Kidney (tissue), 14 donors: Measurements from ENCODE around the gene FAM171A1. TPM values are rescaled to one million over a fixed set of nuclear protein-coding genes. Genes with fewer than 3 reads are reported as not detected.

Experiments
- DNase-seq, 5 donors: peaks; one replicate each; pipeline ENCODE4 v3.0.0-alpha.2; 2013 to 2020
- FAIRE-seq: peaks from 2 replicates; lab custom pipeline; 2012; peaks lifted over from hg19 to GRCh38; lab: Jason Lieb, UNC
- H3K27ac ChIP-seq, 2 donors: one replicate each; pipeline ENCODE4 v1.7.0; 2013; ENCODE audit warnings: low read depth in 2 of 2, low read length in 2 of 2, inconsistent platforms in 1 of 2
- H3K27me3 ChIP-seq: one replicate; pipeline ENCODE4 v1.7.1; 2013; ENCODE audit warnings: low read length, inconsistent platforms; ENCODE audit not compliant: control insufficient read depth, insufficient read depth
- H3K36me3 ChIP-seq, 3 donors: one replicate each; pipeline versions ENCODE4 v1.7.0 to v1.7.1; 2013; ENCODE audit warnings: low read length in 3 of 3, control low read depth in 1 of 3, inconsistent platforms in 1 of 3; ENCODE audit not compliant: insufficient read depth in 3 of 3, control insufficient read depth in 2 of 3
- H3K4me1 ChIP-seq, 3 donors: one replicate each; pipeline versions ENCODE4 v1.7.0 to v1.7.1; 2013; ENCODE audit warnings: low read length in 3 of 3, inconsistent platforms in 1 of 3, low read depth in 1 of 3; ENCODE audit not compliant: control insufficient read depth in 2 of 3, insufficient read depth in 2 of 3
- H3K4me3 ChIP-seq, 3 donors: one replicate each; pipeline versions ENCODE4 v1.7.0 to v1.8.1; 2013; ENCODE audit warnings: low read length in 3 of 3, control low read depth in 1 of 3, inconsistent platforms in 1 of 3
- H3K9ac ChIP-seq, 3 donors: one replicate each; pipeline versions ENCODE4 v1.7.0 to v1.7.1; 2013; ENCODE audit warnings: low read length in 3 of 3, control low read depth in 1 of 3, inconsistent platforms in 1 of 3
- H3K9me3 ChIP-seq, 3 donors: one replicate each; pipeline versions ENCODE4 v1.7.0 to v1.7.1; 2013; ENCODE audit warnings: low read length in 3 of 3, control low read depth in 1 of 3, inconsistent platforms in 1 of 3; ENCODE audit not compliant: control insufficient read depth in 2 of 3, insufficient read depth in 1 of 3
- intact Hi-C: fragments of 100-400 bp; cut with DNase I; formaldehyde crosslinking; loops from one replicate; pipeline ENCODE4 v1.11.1; 2022
- polyA plus RNA-seq: library from polyadenylated mRNA; stranded (reverse); fragments of 350-450 nt; fragmentation: Illumina TruSeq; extraction: RNeasy Lipid Tissue Mini Kit (QIAGEN cat#74804); gene quantifications from one replicate; pipeline ENCODE4 v1.2.3, GENCODE V29; 2014; ENCODE audit warnings: low read depth, low replicate concordance; ENCODE audit not compliant: insufficient read depth
- total RNA-seq: library from RNA; stranded (reverse); fragmentation: NEBNext Ultra II Directional; extraction: Animal tissue kit (Norgen Biotek cat#: 25700); gene quantifications from one replicate; pipeline ENCODE4 v1.2.1, GENCODE V29; 2021
- TF ChIP-seq, protein P1 (sequence below): IDR thresholded peaks from 3 replicates; pipeline ENCODE4 v1.5.1; 2012; ENCODE audit warnings: mild to moderate bottlenecking, moderate library complexity, borderline replicate concordance; ENCODE audit not compliant: insufficient read depth; ENCODE audit errors: extremely low read depth
- donor health status: control.
- donor health status: control.
- donor health status: control.
- donor health status: control.
- donor health status: control.
- donor health status: DM: yes; HTN: yes; CAD: no.
- donor health status: Normal renal cell carcinoma (clear cell type).

FAM171A1 gene
- total and polyA plus RNA-seq, 2 donors from 2014 or later: 30.4 to 53.0 TPM

DNA sequence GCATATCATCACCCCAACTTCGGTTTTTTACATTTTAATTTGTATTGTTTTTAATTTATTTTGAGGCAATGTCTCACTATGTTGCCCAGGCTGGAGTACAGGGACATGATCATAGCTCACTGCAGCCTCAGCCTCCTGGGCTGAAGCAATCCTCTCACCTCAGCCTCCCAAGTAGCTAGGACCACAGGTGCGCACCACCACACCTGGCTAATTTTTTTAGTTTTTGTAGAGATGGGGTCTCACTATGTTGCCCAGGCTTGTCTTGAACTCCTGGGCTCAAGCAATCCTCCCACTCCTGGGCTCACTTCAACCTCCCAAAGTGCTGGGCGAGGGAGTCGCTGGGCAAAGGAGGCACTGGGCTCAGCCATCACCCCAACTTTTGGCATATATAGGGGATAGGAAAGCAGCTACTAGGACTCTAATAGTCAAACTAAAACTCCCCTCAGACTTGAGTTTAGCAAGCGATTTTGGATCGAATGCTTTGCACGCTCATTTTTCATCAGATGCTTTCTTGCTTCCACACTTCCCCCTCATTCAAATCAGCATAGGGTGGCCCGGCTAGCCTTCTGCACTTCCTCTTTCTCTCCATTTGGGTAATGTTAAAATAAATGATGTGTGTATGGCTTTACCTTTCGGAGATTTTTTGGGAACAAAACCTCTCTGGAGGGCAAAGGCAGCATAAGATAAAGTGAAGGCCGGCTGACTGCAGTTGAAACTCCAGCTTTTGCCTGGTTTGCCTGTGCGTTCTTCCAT lies 181.8 kb downstream of the FAM171A1 start:
- Histone ChIP-seq H3K9me3 (no peaks in the 10 kb centered on the region), H3K9ac (no peak overlapping the region), H3K36me3 (no peaks in the 10 kb centered on the region), H3K4me1 (no peaks in the 10 kb centered on the region), H3K27me3 (no peaks in the 10 kb centered on the region), H3K27ac (no peak overlapping the region), H3K4me3 (no peak overlapping the region)
- FAIRE-seq (no peak), DNase-seq (no peak)
- intact Hi-C loops: no loop called here
- TF ChIP-seq, protein P1, sequence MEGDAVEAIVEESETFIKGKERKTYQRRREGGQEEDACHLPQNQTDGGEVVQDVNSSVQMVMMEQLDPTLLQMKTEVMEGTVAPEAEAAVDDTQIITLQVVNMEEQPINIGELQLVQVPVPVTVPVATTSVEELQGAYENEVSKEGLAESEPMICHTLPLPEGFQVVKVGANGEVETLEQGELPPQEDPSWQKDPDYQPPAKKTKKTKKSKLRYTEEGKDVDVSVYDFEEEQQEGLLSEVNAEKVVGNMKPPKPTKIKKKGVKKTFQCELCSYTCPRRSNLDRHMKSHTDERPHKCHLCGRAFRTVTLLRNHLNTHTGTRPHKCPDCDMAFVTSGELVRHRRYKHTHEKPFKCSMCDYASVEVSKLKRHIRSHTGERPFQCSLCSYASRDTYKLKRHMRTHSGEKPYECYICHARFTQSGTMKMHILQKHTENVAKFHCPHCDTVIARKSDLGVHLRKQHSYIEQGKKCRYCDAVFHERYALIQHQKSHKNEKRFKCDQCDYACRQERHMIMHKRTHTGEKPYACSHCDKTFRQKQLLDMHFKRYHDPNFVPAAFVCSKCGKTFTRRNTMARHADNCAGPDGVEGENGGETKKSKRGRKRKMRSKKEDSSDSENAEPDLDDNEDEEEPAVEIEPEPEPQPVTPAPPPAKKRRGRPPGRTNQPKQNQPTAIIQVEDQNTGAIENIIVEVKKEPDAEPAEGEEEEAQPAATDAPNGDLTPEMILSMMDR: no peak

DNA sequence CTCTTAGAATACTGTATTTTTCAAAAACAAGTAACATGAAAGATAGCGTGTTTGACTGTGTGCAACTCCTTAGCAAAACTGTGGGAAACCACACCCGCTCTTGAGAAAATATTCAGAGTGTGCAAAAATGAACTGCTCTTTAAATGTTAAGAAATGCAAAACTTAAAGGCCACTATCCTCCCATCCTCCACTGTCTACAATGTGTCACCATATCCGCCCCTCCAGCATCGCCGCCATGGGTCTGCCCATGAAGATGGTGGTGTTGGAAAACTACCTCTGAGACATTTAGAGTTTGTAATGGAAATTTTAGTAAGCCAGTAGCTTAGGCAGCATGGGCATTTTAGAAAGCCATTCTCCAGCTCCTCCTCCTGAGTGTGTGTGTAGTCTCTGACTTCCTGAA lies 182.5 kb downstream of the FAM171A1 start:
- TF ChIP-seq, protein P1: no peak
- H3K4me3 ChIP-seq: no peak overlapping the region
- H3K4me1 ChIP-seq: no peaks in the 10 kb centered on the region
- intact Hi-C loops: no loop called here
- no peaks in the 10 kb centered on the region for H3K27me3 ChIP-seq
- DNase-seq (no peak), FAIRE-seq (no peak)
- H3K27ac ChIP-seq: no peak overlapping the region
- H3K9me3 ChIP-seq: no peaks in the 10 kb centered on the region
- H3K36me3 ChIP-seq: no peaks in the 10 kb centered on the region
- no peak overlapping the region for H3K9ac ChIP-seq

DNA sequence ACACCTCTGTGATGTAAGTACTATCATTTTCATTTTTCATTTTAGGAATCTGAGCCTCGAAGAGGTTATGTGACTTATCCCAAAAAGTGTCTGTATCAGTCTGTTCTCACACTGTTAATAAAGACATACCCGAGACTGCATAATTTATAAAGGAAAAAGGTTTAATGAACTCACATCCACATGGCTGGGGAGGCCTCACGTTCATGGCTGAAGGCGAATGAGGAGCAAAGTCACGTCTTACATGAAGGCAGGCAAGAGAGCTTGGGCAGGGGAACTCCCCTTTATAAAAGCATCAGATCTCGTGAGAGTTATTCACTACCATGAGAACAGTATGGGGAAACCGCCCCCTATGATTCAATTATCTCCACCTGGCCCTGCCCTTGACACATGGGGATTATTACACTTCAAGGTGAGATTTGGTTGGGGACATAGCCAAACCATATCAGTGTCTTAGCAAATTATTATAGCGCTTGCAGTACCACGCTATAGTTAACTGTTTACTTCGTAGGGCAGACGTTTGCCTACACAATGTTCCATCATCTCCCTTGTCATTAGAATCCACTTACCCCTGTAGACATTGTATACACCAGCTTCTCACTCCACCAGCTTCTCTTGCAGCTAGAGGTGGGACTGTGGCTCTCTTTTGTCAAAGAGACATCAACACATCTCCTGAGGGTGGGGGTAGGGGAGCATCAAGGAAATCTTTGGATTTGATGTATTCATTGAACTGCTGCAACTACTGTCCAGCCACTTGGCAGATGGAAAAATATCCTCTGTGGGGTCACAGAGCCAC lies 187.2 kb downstream of the FAM171A1 start:
- no peaks in the 10 kb centered on the region for H3K9me3 ChIP-seq
- no peaks in the 10 kb centered on the region for H3K4me1 ChIP-seq
- H3K27me3 ChIP-seq: no peaks in the 10 kb centered on the region
- FAIRE-seq: no peak
- TF ChIP-seq, protein P1: no peak
- no peaks in the 10 kb centered on the region for H3K36me3 ChIP-seq
- no peak overlapping the region for H3K9ac ChIP-seq
- H3K4me3 ChIP-seq: no peak overlapping the region
- intact Hi-C loops: no loop called here
- DNase-seq: no peak
- H3K27ac ChIP-seq: no peak overlapping the region
